Measurements from ENCODE around the gene REEP6. TPM values are rescaled to one million over a fixed set of nuclear protein-coding genes. Genes with fewer than 3 reads are reported as not detected.

The REEP6 gene
- polyA plus RNA-seq, 1 of the 3 experiments (the other 2 are of a cell fraction), result 9.1 TPM

DNA sequence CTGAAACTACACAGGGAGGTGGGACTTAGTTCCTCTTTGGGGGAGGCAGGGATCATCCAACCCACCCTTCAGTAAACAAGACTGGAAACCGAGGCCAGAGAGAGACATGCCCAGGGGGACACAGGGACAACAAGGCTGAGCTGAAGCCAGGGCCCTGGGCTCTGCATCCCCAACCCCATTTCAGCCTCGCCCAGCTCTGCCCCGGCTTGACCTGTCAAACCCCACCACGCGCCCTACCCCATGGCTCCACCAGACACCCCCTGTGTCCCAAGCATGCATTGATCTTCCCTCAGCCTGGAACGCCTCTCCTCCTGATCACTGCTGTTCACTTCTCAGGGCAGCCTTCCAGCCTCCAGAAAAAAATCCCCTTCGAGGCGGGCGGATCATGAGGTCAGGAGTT lies 43.0 kb upstream of the REEP6 start (continued):
- TF ChIP-seq, protein P1, sequence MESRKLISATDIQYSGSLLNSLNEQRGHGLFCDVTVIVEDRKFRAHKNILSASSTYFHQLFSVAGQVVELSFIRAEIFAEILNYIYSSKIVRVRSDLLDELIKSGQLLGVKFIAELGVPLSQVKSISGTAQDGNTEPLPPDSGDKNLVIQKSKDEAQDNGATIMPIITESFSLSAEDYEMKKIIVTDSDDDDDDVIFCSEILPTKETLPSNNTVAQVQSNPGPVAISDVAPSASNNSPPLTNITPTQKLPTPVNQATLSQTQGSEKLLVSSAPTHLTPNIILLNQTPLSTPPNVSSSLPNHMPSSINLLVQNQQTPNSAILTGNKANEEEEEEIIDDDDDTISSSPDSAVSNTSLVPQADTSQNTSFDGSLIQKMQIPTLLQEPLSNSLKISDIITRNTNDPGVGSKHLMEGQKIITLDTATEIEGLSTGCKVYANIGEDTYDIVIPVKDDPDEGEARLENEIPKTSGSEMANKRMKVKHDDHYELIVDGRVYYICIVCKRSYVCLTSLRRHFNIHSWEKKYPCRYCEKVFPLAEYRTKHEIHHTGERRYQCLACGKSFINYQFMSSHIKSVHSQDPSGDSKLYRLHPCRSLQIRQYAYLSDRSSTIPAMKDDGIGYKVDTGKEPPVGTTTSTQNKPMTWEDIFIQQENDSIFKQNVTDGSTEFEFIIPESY (IDR thresholded peaks at IDR 0.05; ENCODE audit: borderline replicate concordance, low read depth), result no peak

DNA sequence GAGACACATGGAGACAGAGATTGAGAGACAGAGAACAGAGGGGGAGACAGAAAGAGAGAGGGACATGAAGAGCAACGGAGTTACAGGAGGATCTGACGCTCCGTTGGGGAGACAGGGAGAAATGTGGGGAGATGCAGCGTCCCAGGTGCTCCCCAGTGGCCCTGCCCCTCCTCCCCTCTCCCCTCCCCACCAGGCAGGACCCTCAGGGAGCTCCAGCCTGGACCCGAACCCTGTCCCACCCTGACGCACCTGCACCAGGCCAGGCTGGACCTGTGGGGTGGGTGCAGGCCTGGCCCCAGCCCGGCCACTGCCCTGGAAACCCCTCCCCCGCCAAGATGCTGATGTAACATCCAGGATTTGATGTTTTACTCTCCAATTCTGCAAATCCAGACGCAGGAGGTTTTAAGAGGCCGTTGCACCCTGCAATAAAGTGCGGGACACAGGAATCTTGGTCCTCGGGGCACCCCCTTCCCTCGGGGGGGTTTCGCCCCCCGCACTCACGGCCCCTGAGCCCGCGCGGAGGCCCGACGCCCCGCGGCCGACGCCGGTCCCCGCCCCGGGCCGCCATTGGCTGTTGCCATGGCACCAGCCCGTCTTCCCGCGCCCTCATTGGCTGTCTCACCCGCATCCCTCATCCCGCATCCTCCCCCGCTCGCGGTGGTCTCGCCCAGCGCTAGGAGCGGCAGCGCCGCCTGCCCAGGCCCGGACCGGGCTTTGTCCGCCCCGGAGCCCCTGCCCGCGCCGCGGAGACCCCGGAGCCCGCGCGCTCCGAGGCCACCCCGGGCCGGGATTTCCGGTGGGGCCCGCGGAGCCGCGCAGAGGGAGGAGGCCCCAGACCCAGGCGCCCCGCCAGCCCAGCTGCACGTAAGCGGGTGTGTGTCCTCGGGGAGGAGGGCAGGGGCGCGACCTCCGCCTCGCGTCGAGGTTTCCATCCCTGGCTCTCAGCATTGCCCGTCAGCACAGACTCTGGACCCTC lies 41.2 kb upstream of the REEP6 start, which contains the start of gene APC2:
Gene APC2, plus strand, starts transcription at position 655 of the 976 bp plus-strand sequence. CDS start 2,881 bp downstream, outside the sequence.
- peak; percentile 97 for DNase-seq
- Histone ChIP-seq H3K27me3 (ENCODE audit: insufficient read depth) (no peaks in the 10 kb centered on the region), H3K36me3 (replicated peaks in 1 of 2; ENCODE audit: control insufficient read depth in 1 of 2, insufficient read depth in 2 of 2, low read length in 1 of 2) (no peaks in the 10 kb centered on the region), H3F3A (replicated peaks; ENCODE audit: insufficient read depth) (peaks cover 12% of the 10 kb centered on the region), H3K9me3 (no peaks in the 10 kb centered on the region), H3K9ac (peak within 1 kb of the TSS; percentile 56), H3K4me3 (ENCODE audit: low read depth in 2 of 2, low read length in 1 of 2) (peak within 1 kb of the TSS; percentile 60 to 62), H3K9me2 (no peaks in the 10 kb centered on the region), H3K79me2 (ENCODE audit: insufficient read depth) (no peaks in the 10 kb centered on the region), H3K27ac (ENCODE audit: low read depth in 2 of 2, low read length in 1 of 2) (peak within 1 kb of the TSS in 1 of 2 experiments; percentile 86; a peak in 2 of 4 replicates), H3K4me1 (ENCODE audit: control insufficient read depth in 1 of 2, insufficient read depth in 2 of 2, low read depth in 1 of 2, low read length in 1 of 2) (peaks cover 3 to 49% of the 10 kb centered on the region in 2 experiments; a peak in 2 of 4 replicates), H2AFZ (ENCODE audit: low read depth) (peak within 1 kb of the TSS; percentile 83; the same call in 1 of the 2 replicates), H4K20me1 (ENCODE audit: insufficient read depth) (peaks cover 26% of the 10 kb centered on the region), H3K4me2 (peak within 1 kb of the TSS; percentile 80)
- TF ChIP-seq MXI1 (IDR thresholded peaks at IDR 0.05; ENCODE audit: low read depth, low read length), result peak; percentile 60
- TF ChIP-seq FOXJ3 (CRISPR knock-in tag; IDR thresholded peaks at IDR 0.05), result no peak
- TF ChIP-seq, protein P2, sequence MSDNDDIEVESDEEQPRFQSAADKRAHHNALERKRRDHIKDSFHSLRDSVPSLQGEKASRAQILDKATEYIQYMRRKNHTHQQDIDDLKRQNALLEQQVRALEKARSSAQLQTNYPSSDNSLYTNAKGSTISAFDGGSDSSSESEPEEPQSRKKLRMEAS (IDR thresholded peaks at IDR 0.05; ENCODE audit: low read depth), result no peak
- TF ChIP-seq, protein P3, sequence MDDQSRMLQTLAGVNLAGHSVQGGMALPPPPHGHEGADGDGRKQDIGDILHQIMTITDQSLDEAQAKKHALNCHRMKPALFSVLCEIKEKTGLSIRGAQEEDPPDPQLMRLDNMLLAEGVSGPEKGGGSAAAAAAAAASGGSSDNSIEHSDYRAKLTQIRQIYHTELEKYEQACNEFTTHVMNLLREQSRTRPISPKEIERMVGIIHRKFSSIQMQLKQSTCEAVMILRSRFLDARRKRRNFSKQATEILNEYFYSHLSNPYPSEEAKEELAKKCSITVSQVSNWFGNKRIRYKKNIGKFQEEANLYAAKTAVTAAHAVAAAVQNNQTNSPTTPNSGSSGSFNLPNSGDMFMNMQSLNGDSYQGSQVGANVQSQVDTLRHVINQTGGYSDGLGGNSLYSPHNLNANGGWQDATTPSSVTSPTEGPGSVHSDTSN (IDR thresholded peaks at IDR 0.05), result 0 out of 2 replicates have a peak, but pooled peaks have one; percentile 13
- TF ChIP-seq EP300 (IDR thresholded peaks at IDR 0.05; ENCODE audit: borderline replicate concordance in 1 of 2, low read depth in 1 of 2, low read length in 1 of 2), result peak in 1 of 2 experiments; percentile 48; a peak in 1 of 4 replicates
- TF ChIP-seq ELF1 (IDR thresholded peaks at IDR 0.05), result no peak
- peak; percentile 62 for TF ChIP-seq CHD2 (IDR thresholded peaks at IDR 0.05; ENCODE audit: low read length, partially characterized antibody)
- 0 out of 2 replicates have a peak, but pooled peaks have one; percentile 9 for TF ChIP-seq TAF1 (IDR thresholded peaks at IDR 0.05; ENCODE audit: borderline replicate concordance, low read depth, low read length)
- peak; percentile 87 for TF ChIP-seq RFX5 (IDR thresholded peaks at IDR 0.05; ENCODE audit: low read length)
- no peak for TF ChIP-seq NRF1 (IDR thresholded peaks at IDR 0.05; ENCODE audit: low read depth, low read length)
- TF ChIP-seq, protein P4, sequence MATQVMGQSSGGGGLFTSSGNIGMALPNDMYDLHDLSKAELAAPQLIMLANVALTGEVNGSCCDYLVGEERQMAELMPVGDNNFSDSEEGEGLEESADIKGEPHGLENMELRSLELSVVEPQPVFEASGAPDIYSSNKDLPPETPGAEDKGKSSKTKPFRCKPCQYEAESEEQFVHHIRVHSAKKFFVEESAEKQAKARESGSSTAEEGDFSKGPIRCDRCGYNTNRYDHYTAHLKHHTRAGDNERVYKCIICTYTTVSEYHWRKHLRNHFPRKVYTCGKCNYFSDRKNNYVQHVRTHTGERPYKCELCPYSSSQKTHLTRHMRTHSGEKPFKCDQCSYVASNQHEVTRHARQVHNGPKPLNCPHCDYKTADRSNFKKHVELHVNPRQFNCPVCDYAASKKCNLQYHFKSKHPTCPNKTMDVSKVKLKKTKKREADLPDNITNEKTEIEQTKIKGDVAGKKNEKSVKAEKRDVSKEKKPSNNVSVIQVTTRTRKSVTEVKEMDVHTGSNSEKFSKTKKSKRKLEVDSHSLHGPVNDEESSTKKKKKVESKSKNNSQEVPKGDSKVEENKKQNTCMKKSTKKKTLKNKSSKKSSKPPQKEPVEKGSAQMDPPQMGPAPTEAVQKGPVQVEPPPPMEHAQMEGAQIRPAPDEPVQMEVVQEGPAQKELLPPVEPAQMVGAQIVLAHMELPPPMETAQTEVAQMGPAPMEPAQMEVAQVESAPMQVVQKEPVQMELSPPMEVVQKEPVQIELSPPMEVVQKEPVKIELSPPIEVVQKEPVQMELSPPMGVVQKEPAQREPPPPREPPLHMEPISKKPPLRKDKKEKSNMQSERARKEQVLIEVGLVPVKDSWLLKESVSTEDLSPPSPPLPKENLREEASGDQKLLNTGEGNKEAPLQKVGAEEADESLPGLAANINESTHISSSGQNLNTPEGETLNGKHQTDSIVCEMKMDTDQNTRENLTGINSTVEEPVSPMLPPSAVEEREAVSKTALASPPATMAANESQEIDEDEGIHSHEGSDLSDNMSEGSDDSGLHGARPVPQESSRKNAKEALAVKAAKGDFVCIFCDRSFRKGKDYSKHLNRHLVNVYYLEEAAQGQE (IDR thresholded peaks at IDR 0.05; ENCODE audit: low read depth, low read length), result no peak
- TF ChIP-seq, protein P5, sequence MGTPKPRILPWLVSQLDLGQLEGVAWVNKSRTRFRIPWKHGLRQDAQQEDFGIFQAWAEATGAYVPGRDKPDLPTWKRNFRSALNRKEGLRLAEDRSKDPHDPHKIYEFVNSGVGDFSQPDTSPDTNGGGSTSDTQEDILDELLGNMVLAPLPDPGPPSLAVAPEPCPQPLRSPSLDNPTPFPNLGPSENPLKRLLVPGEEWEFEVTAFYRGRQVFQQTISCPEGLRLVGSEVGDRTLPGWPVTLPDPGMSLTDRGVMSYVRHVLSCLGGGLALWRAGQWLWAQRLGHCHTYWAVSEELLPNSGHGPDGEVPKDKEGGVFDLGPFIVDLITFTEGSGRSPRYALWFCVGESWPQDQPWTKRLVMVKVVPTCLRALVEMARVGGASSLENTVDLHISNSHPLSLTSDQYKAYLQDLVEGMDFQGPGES (IDR thresholded peaks at IDR 0.05; ENCODE audit: low read depth, low read length), result peak; percentile 10; the same call in 1 of the 2 replicates
- TF ChIP-seq RCOR1 (IDR thresholded peaks at IDR 0.05; ENCODE audit: low read length), result peak; percentile 56; the same call in 1 of the 2 replicates
- CTCF ChIA-PET, result interaction anchor here (1.2 kb wide), 1 partner anchor 205 kb away, joined by 3 read pairs; no protein-coding TSS in a partner anchor
- POLR2A ChIA-PET, result interaction anchor here (0.6 to 1.9 kb wide), 3 partner anchors 22 to 181 kb away, joined by 3 to 8 read pairs (median 4); partner anchors contain the start of gene CIRBP
- WGBS (ENCODE audit: low lambda C conversion rate), result 11% methylated on average over 13 of the region's 74 CpGs

Data from SK-N-SH (cell line).